NCI-H446 treated with DMSO at 0.1 percent for 48 hours (cell line): Measurements from ENCODE around the gene TPX2.

Experiments used
- DNase-seq: peaks from one replicate; lab custom pipeline; 2025; lab: John Stamatoyannopoulos, UW

Gene TPX2

GRCh38 chr20:31760519-31761240 lies 21.6 kb downstream of the TPX2 start:
- no peak for DNase-seq

GRCh38 chr20:31764641-31765305 lies 25.7 kb downstream of the TPX2 start:
- no peak for DNase-seq

DNA sequence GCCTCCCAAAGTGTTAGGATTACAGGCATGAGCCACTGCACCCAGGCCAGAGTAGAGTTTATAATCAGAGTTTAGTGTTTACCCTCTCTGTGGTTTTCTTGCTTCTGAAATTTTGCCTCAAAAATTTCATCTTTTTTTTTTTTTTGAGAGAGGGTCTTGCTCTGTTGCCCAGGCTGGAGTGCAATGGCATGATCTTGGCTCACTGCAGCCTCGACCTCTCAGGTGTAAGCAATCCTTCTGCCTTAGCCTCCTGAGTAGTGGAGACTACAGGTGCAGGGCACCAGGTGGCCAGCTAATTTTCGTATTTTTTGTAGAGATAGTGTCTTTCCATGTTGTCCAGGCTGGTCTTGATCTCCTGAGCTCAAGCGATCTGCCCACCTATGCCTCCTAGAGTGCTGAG lies 28.7 kb downstream of the TPX2 start:
- no peak for DNase-seq

DNA sequence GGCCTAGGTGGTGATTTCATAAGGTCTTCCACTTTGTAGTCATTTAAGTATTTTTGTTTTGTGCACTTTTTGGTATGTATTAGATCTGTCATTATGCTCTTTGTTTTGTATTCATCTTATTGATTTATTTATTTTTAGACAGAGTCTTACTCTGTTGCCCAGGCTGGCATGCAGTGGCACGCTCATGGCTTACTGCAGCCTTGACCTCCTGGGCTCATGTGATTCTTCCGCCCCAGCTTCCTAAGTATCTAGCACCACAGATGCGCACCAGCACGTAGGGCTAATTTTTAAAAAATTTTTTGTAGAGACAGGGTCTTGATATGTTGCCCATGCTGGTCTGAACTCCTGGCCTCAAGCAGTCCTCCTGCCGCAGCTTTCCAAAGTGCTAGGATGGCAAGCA lies 30.6 kb downstream of the TPX2 start:
- DNase-seq: no peak

DNA sequence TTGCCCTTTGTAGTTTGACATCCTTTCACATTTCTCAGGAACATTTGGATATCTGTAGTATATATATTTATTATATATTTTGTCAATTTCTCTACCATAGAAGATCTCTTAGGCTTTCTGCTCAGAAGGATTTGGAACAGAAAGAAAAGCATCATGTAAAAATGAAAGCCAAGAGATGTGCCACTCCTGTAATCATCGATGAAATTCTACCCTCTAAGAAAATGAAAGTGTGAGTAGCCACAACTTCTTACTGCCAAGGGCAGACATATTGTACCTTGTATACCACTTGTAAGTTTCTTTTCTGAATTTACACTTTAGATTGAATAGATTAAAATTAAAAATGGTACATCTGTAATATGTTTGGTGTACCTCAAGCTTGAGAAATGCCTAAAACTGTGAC lies 31.2 kb downstream of the TPX2 start:
- DNase-seq: no peak

GRCh38 chr20:31774408-31774807 lies 35.3 kb downstream of the TPX2 start:
- DNase-seq: no peak

DNA sequence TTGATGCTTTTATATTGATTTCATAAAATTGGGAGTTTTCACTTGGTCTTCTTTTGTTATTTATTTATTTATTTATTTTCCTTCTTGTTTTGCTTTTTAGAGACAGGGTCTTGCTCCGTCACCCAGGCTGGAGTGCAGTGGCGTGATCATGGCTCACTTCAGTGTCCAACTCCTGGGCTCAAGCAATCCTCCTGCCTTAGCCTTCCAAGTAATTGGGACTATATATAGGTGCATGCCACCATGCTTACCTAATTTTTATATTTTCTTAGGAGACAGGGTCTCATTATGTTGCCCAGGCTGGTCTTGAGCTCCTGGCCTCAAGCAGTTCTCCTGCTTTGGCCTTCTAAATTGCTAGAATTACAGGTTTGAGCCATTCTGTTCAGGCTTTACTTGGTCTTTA lies 41.7 kb downstream of the TPX2 start:
- no peak for DNase-seq

DNA sequence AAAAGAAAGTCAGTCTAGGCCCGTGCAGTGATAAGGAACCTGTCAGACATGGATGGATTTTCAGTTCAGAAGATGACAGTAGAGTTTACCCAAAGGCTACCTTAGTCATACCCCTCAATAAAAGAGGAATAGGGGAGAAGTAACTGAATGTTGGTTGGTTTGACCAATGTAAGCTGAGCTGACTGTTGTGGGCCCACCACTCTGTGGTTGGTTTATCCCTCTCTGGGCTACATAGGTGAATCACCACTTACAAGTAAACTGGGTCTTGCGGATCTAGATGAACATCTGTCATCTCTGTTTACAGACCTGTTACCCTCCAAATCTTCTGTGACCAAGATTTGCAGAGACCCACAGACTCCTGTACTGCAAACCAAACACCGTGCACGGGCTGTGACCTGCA lies 42.9 kb downstream of the TPX2 start:
- DNase-seq: no peak

DNA sequence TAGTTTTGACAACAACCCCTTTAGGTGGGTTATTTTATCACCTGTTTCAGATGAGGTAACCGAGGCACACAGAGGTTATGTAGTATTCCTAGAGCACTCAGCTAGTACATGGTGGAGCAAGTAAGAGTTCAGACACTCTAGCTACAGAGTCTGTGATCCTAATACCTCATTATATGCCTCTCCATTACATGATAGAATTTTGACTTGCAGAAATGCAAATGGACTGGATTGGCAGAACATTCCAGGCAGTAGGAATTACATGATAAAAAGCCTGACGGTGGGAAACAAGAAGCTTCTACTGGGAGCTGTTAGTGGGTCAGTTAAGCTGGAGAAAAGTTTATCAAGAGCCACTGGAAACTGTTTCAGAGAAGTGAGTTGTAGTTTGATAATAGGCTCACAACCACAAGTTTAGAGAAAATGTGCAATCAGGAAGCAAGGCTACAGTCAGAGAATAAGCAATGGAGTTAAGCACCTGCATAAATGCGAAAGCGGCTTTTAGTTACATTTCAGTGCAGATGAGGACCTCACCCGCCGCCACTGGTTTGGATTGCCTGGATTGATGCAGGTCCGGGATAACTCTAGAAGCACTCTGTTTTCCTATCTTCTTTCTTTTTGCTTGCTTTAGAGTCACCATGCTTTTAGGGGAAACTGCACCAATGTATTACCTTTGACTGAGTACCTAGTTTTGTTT lies 45.4 kb downstream of the TPX2 start:
- no peak for DNase-seq

DNA sequence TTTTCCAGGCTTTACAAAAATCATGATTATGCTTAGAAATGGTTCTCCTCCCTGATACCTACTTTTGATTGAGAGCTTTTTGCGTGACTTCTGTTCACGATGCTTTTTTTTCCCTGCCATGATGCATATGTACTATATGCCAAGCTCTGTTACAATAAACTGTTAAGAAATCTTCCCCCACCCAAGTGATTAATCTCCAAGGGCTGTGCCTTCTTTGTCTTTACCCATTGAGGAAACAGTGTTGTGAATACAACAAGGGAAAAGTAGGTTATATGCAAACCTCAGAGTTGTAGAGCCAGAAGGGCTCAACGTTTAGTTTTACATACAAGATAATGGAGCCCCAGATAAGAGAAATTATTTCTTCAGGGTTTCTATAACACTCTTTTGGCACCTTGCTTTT lies 46.0 kb downstream of the TPX2 start:
- no peak for DNase-seq

- DNase-seq: no peak
Observed at GRCh38 chr20:31788578-31788977, 49.5 kb downstream of the TPX2 start.

DNA sequence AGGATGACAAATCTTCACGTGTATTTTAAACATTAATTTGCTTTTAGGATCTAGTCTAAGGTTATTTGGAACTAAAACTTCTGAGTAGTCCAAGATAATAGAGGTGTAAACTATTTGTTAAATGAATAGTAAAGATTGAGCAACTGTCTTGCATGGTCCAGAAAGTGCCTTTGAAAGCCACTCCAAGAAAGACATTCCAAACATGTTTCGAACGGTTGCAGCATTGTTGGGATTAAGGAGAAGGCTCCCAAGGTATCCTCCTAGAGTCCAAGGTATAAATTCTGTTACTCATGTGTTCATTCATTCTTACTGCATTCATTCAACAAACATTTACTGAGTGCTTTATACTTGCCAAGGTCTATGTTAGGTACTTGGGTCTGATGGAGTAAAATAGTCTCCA lies 51.3 kb downstream of the TPX2 start:
- no peak for DNase-seq

GRCh38 chr20:31797364-31797763 lies 58.3 kb downstream of the TPX2 start:
- no peak for DNase-seq

- DNase-seq: no peak
Observed at GRCh38 chr20:31801508-31801907, 62.4 kb downstream of the TPX2 start.

DNA sequence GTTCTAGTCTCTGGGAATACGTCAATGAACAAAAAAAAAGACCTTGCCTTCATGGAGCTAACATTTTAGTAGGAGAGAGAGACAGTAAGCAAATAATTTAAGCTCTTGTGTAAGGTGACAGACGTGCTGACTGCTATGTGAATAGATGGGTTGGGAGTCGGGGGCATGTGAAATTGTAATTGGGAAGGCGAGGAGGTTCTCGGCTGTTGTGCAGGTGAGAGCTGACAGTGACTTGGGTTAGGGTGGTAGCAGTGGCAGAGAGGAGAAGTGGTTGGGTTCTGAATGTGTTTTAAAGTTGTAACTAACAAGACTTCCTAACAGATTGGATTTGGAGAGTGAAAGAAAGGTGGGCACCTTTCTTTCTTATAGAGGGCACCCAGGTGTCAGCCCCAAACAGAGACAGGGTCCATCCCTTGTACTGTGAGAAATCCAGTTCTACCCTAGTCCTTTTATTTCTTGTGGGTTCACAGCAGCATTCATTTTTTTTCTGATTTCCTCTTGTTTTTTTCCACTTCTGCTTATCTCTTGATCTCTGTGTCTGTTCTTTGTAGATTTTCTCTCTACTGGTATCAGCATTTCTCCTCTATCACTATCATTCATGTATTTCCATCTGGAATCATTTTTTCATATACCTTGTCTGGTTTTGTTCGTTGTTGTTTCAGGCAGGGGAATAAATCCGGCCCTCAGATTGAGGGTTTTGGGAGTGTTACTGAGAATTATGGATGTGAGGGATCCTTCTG lies 64.6 kb downstream of the TPX2 start:
- DNase-seq: no peak

- DNase-seq: no peak
Observed at GRCh38 chr20:31806564-31807355, 67.7 kb downstream of the TPX2 start.

DNA sequence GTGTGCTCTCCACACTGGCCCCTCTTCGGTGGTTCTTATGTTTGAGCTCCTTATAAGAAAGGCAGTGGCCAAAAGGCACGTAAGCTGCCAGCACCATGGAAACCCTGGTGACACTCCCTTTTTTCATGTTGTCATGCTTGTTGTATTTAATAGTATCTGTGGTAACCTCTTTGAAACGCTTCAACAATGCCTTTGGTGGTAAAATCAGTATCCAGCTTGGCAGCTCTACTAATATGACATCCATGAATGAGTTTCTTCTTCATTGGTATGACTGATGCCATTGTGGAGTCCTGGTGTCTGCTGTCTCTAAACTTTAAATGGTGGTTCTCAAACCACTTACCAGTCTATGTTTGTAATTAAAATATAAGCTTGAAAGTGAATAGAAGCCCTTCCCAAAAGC lies 69.4 kb downstream of the TPX2 start:
- no peak for DNase-seq

DNA sequence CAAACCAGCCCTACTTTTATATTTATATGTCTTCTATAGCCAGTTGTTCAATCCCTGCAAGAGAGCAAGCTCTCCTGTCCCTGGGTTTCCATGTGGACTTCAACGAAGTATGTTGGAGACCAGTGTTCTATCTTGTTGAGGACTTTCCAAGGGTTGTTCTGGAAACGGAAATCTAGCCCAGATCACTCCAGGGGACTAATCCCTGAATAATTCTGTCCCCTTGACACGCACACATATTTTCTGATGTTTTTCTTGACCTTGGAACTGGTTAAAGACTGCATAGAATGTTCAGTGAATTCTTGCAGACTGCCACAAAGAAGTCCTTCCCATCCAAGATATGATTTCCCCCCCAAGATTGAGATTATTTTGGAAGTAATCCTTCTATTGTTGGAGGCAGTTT lies 70.6 kb downstream of the TPX2 start:
- DNase-seq: no peak

- DNase-seq: no peak
Observed at GRCh38 chr20:31811198-31811597, 72.1 kb downstream of the TPX2 start.

DNA sequence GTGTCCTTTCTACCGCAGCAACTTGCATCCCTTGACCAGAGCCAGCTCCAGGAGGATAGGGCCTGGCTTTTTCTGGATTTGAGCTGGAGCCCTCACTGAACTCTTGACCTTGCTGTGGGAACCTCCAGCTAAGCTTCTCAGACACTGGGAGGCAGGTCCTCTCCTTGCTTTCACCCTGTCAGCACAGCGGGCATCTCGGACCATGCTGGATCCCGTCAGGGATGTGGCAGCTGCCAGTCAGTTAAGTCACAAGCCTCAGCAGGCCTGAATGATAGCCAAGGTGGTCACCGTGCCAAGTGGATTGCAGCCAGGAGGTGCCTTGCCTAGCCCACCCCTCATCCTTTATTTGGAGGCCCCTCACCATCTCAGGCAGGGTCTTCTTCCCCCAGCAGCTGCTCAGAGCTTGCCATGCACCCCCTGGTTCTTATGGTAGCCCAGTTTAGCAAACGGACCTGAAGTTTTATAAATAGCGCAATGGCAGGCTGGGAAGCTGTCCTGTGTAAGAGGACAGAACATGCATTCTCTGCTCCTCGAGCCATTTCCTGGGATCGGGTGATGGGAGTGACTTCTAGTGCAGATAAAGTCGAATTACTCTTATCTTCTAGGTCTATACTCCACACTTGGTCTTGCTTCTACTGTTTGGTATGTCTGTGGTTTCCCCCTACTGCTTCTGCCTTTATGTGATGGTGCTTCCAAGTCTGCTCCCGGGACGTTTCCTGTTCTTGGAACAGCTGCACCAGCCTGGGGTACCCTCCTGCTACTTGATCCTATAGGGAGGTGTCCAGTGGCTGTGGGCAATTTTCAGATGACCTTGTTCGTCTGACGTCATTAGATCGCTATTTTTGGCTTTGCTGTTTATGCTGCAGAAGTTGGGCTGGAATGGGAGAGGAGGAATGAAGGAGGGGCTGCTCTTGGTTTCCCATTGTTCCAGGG lies 73.0 kb downstream of the TPX2 start:
- DNase-seq: peak; percentile 24

- DNase-seq: no peak
Observed at GRCh38 chr20:31813611-31814010, 74.5 kb downstream of the TPX2 start.
